Spleen (tissue), 11 donors: ENCODE measurements around the gene EFNA5. TPM values are rescaled to one million over a fixed set of nuclear protein-coding genes. Genes with fewer than 3 reads are reported as not detected.

Experiments used
- DNase-seq: peaks from one replicate; pipeline ENCODE4 v3.0.0-alpha.2; 2020
- H3K27ac ChIP-seq, 8 donors: fragments of 200-600 bp; sonication (generic) in 7 of 8; 1 replicate in 4 of 8; 2 replicates in 4 of 8; pipeline versions ENCODE4 v1.5.0 to v1.8.0; 2016 to 2021; ENCODE audit warnings: inconsistent platforms in 4 of 8, mild to moderate bottlenecking in 4 of 8, moderate library complexity in 1 of 8
- H3K27me3 ChIP-seq, 7 donors: fragments of 200-600 bp; sonication (generic) in 6 of 7; replicated peaks in 1 of 7; 1 replicate in 4 of 7; 2 replicates in 3 of 7; pipeline versions ENCODE4 v1.5.0 to v1.8.0; 2016 to 2021; ENCODE audit warnings: inconsistent platforms in 3 of 7, mild to moderate bottlenecking in 1 of 7
- H3K36me3 ChIP-seq, 6 donors: fragments of 200-600 bp; sonication (generic) in 5 of 6; 1 replicate in 4 of 6; 2 replicates in 2 of 6; pipeline versions ENCODE4 v1.5.0 to v1.8.0; 2016 to 2021; ENCODE audit warnings: inconsistent platforms in 2 of 6
- H3K4me1 ChIP-seq, 6 donors: fragments of 200-600 bp; sonication (generic) in 5 of 6; 1 replicate in 3 of 6; 2 replicates in 3 of 6; pipeline versions ENCODE4 v1.5.0 to v1.8.0; 2016 to 2021; ENCODE audit warnings: inconsistent platforms in 3 of 6
- H3K4me3 ChIP-seq, 8 donors: fragments of 200-600 bp; sonication (generic) in 7 of 8; 1 replicate in 4 of 8; 2 replicates in 4 of 8; pipeline versions ENCODE4 v1.5.0 to v1.8.0; 2016 to 2021; ENCODE audit warnings: inconsistent platforms in 4 of 8, mild to moderate bottlenecking in 4 of 8, moderate library complexity in 2 of 8
- H3K9me3 ChIP-seq, 8 donors: fragments of 200-600 bp; sonication (generic) in 7 of 8; 1 replicate in 4 of 8; 2 replicates in 4 of 8; pipeline versions ENCODE4 v1.5.0 to v1.8.0; 2016 to 2021; ENCODE audit warnings: inconsistent platforms in 4 of 8
- POLR2A ChIP-seq, 3 donors: fragments of 450-650 bp; IDR thresholded peaks; one replicate each; pipeline ENCODE4 v1.5.1; 2017; ENCODE audit warnings: antibody characterized with exemption in 3 of 3, mild to moderate bottlenecking in 1 of 3
- POLR2AphosphoS5 ChIP-seq, 3 donors: sonication (generic); formaldehyde crosslinking; IDR thresholded peaks; one replicate each; pipeline ENCODE4 v1.5.1; 2017; ENCODE audit warnings: antibody characterized with exemption in 3 of 3
- WGBS, 5 donors: extraction: QIAGEN DNeasy Blood & Tissue Kit in 3 of 5; methylation state at CpG; one replicate each; pipeline versions ENCODE4 v1.1.5 to v1.1.7; 2013 to 2018; 5-methylcytosine and 5-hydroxymethylcytosine counted together
- intact Hi-C: fragments of 100-400 bp; cut with DNase I; formaldehyde crosslinking; loops from one replicate; pipeline ENCODE4 v1.15.0; 2023; ENCODE audit warnings: low total_unique reads
- polyA plus RNA-seq, 3 donors: library from polyadenylated mRNA; stranded (reverse); fragments of 200-250 nt; gene quantifications; one replicate each; pipeline ENCODE4 v1.2.1, GENCODE V29; 2013
- total RNA-seq, 7 donors: library from RNA; depleted of rRNA in 3 of 7; stranded (reverse); fragments of >200 nt in 3 of 7; fragmentation: NEBNext Ultra II Directional in 4 of 7; extraction: Animal tissue kit (Norgen Biotek cat#: 25700) in 4 of 7; gene quantifications; one replicate each; pipeline versions ENCODE4 v1.1.0 to v1.2.1, GENCODE V29; 2016 to 2021
- TF ChIP-seq, protein P1 (sequence below), 11 experiments: fragments of 200-600 bp in 7 of 11; fragments of 450-650 bp in 4 of 11; sonication (generic) in 4 of 11; IDR thresholded peaks in 8 of 11; conservative IDR thresholded peaks in 3 of 11; 1 replicate in 7 of 11; 2 replicates in 4 of 11; pipeline versions ENCODE4 v1.4.0 to v1.8.0; 2016 to 2021; ENCODE audit warnings: antibody characterized with exemption in 11 of 11, inconsistent platforms in 4 of 11, mild to moderate bottlenecking in 1 of 11
- donor health status: healthy with polysubstance abuse.
- donor health status: DM: no; HTN: no; CAD: no; lungs with moderate emphysema.
- donor health status: DM: no; HTN: no; CAD: no.
- donor health status: Bipolar disorder and iron deficiency.
- donor health status: healthy.
- donor health status: DM: no; HTN: no; CAD: no.
- donor health status: DM: yes; HTN: yes; CAD: no.

The EFNA5 gene
- total and polyA plus RNA-seq, 10 donors = 0.33 to 29.0 (median 12.2) TPM

DNA sequence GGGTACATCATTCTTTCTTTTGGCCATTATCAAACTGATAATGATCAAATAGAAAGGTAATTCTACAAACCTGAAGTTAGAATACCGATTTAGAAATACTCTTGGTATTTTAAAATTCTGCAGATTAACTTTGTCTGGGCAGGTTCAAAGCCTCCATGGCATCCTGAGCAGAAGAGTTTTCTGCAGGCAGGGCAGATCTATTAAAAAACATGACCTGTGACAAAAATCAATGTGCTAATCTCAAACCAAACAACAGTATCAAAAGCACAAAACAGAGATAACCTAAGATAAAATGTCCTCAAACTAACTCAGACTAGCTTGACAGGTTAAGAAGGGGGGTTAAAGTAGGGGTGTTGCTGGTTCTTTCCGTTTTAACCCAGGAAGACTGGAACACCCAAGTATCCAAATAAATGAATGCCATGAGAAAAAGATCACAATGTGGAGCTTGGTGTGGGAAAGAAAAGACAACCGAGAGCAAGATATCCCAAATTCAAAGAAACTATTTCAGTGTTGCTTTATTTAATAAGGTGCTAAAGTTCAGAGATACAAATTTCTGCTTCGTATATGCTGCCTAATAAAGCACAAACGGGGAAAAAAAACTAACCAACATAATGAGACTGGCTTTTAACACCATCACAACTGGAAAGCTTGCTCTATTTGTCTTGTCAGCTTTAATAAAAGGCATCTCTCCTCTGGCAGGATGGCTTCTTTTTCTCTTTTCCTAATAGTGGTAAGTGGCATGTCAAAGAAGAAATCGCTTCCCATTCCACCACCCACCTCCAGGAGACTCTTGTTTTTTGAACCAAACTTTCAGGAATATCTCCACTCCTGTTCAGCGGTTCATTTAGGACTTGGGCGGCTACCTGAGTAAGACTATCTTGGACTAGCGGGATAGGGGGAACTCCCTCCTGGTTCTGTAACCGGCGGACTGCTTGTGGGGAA lies 2.3 kb downstream of the EFNA5 start:
- intact Hi-C loops = no loop called here
- 33 to 50% (median 36%) methylated on average over 11 of the region's 11 CpGs for WGBS, 5 donors
- Histone ChIP-seq H3K4me3 (peak overlapping the region; percentile 33 to 74 (median 54)), H3K4me1 (peaks cover 17 to 44% (median 43%) of the 10 kb centered on the region in 6 donors), H3K9me3 (no peaks in the 10 kb centered on the region), H3K36me3 (no peaks in the 10 kb centered on the region), H3K27ac (peak overlapping the region in 5 of 8 donors; percentile 59 to 75 (median 72)), H3K27me3 (peaks cover 0 to 67% (median 47%) of the 10 kb centered on the region in 7 donors)
- TF ChIP-seq POLR2A (IDR thresholded peaks at IDR 0.05) (no peak), POLR2AphosphoS5 (IDR thresholded peaks at IDR 0.05) (no peak)
- TF ChIP-seq, protein P1, sequence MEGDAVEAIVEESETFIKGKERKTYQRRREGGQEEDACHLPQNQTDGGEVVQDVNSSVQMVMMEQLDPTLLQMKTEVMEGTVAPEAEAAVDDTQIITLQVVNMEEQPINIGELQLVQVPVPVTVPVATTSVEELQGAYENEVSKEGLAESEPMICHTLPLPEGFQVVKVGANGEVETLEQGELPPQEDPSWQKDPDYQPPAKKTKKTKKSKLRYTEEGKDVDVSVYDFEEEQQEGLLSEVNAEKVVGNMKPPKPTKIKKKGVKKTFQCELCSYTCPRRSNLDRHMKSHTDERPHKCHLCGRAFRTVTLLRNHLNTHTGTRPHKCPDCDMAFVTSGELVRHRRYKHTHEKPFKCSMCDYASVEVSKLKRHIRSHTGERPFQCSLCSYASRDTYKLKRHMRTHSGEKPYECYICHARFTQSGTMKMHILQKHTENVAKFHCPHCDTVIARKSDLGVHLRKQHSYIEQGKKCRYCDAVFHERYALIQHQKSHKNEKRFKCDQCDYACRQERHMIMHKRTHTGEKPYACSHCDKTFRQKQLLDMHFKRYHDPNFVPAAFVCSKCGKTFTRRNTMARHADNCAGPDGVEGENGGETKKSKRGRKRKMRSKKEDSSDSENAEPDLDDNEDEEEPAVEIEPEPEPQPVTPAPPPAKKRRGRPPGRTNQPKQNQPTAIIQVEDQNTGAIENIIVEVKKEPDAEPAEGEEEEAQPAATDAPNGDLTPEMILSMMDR (IDR thresholded peaks at IDR 0.05 in 8 of 11, conservative IDR thresholded peaks at IDR 0.05 in 3 of 11) = no peak
- DNase-seq = no peak

GRCh38 chr5:107666051-107666655 lies 4.6 kb downstream of the EFNA5 start:
- no peaks in the 10 kb centered on the region for H3K9me3 ChIP-seq

DNA sequence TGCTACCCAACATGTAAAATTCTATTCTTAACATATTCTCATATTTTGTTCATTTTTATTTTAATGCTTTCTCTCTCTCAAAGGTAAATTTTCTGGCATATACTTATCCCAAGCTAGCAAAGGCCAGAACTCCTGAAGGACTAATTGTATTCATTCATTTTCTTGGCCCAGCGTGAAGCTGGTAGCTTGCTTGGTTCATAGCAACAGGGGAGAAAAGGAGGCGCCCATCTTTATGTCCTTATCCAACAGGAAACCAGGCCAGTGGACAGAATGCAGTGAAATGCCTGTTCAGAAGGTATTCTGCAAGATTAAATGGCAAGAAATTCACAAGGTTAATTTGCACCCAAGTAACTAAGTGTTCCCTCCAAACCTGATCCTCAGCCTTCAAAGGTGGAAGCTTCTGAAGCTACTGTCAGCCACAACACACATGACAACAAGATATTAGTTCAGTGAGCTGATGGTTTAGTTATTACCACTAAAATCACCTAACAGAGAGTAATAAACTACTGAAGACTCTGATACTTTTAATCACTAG lies 5.6 kb downstream of the EFNA5 start:
- 77 to 91% (median 84%) methylated on average over 2 of the region's 2 CpGs for WGBS, 5 donors
- intact Hi-C loops = no loop called here

More at GRCh38 chr5:107666051-107666655, 4.6 kb downstream of the EFNA5 start:
- intact Hi-C loops = no loop called here
- Histone ChIP-seq H3K4me1 (peaks cover 12 to 22% (median 20%) of the 10 kb centered on the region in 6 donors), H3K27ac (no peak overlapping the region), H3K36me3 (no peaks in the 10 kb centered on the region), H3K27me3 (peaks cover 0 to 45% (median 30%) of the 10 kb centered on the region in 7 donors), H3K4me3 (no peak overlapping the region)
- WGBS, 5 donors = 73 to 86% (median 80%) methylated on average over 3 of the region's 3 CpGs
- DNase-seq = no peak
- TF ChIP-seq POLR2A (IDR thresholded peaks at IDR 0.05) = no peak
- TF ChIP-seq, protein P1 (IDR thresholded peaks at IDR 0.05 in 8 of 11, conservative IDR thresholded peaks at IDR 0.05 in 3 of 11) = no peak
- no peak for TF ChIP-seq POLR2AphosphoS5 (IDR thresholded peaks at IDR 0.05)

More for the DNA sequence above, 5.6 kb downstream of the EFNA5 start:
- no peaks in the 10 kb centered on the region for H3K36me3 ChIP-seq
- no peaks in the 10 kb centered on the region for H3K9me3 ChIP-seq
- no peak overlapping the region for H3K4me3 ChIP-seq
- H3K27me3 ChIP-seq = peaks cover 0 to 34% (median 20%) of the 10 kb centered on the region in 7 donors
- no peak for DNase-seq
- H3K27ac ChIP-seq = no peak overlapping the region
- TF ChIP-seq POLR2AphosphoS5 (IDR thresholded peaks at IDR 0.05) (no peak), POLR2A (IDR thresholded peaks at IDR 0.05) (no peak)
- TF ChIP-seq, protein P1 (IDR thresholded peaks at IDR 0.05 in 8 of 11, conservative IDR thresholded peaks at IDR 0.05 in 3 of 11) = no peak
- peaks cover 6 to 11% (median 10%) of the 10 kb centered on the region in 6 donors for H3K4me1 ChIP-seq
